GM18868 (cell line): Measurements from ENCODE around the gene ILKAP.

Experiments used
- ATAC-seq: cut with Tn5 transposase; IDR thresholded peaks from one replicate; pipeline ENCODE4 v1.9.1; 2021; ENCODE audit warnings: mild to moderate bottlenecking, moderate library complexity; ENCODE audit not compliant: unreplicated experiment

ILKAP gene

DNA sequence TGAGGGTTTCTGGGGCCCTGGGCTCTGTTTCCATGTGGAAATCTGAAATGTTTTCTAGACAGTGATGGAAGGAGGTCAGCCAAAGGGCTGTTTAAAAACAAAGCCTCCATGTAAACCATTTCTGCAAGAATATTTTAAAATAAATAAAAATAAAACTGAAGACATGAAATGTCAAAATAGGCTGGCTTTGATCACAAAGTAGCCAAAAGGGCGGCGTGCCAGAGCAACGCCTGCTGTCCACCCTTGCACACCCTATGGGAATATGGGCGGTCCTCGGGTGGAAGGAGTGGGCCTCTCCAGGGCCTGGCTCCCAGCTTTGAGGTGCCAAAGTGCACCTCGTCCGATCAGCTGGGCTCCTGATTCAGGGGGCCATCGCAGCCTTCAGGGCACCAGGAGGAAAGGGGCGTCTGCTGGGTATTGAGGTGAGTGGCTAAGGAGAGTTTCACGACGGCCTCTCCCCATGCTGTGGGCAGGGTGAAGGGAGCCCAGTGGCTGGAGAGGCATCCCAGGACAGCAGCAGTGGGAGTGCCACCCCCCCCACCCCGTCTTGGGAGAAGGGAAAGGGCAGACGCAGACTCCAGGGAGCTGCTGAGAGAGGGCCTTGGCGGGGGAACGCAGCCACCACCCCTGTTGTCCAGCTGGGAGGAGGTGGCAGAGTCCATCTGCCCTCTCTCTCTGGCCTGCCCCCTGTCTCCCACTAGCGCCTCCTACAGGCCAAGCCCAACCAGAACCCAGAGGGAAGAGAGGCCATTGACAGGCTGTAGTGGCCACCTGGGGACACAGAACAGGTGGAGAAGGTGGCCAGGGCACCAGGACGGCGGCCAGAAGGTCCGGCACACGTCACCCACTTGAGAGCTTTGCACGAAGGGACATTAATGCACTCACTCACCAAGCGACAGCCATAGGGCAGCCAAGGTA is 50.5 kb downstream of the ILKAP start:
- no peak for ATAC-seq

DNA sequence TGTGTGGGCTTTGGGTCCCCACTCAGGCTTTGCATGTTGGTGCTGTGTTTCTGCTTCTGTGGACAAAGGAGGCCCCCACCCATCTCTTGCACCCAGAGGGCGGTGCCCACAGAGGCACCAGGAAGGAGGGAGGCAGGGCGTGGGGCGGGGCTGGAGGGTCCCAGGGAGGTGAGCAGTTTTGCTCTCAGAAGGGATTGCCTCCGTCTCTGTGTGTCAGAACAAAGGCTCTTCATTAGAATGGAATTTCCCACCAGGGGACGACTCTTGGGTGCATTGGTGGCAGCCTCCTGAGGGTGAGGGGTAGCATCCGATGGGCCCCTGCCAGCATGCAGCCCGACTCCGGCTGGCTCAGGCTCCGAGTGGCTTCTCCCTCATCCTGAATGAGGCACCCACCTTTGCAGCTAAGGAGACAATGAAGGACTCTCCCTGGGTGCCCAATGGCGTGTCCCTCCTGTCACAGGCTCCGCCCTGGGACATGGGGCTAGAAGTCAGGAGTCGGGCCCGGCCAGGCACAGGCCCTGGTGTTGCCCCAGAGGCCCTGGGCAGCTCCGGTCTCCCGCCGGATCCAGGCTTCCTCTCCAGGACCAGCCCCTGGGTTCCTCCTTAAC is 51.8 kb downstream of the ILKAP start:
- no peak for ATAC-seq

DNA sequence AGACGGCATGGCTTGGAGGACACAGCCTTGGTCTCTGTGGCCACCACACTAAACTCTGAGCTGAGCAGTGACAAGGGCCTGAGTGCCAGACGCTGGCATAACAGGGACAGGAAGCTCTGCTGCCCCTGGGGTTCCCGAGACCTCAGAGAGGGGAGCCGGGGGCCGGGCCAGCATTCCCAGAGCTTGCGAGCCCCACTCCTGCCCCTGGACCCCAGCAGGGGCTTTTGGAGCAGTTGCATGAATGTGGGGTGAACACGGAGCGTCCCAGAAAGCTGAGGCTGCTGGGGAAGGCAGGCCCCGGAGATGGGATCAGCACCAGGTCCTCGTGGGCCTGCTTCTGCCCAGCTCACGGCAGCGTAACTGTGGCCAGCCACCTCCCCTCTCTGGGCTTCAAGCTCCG is 52.3 kb downstream of the ILKAP start:
- ATAC-seq: no peak

DNA sequence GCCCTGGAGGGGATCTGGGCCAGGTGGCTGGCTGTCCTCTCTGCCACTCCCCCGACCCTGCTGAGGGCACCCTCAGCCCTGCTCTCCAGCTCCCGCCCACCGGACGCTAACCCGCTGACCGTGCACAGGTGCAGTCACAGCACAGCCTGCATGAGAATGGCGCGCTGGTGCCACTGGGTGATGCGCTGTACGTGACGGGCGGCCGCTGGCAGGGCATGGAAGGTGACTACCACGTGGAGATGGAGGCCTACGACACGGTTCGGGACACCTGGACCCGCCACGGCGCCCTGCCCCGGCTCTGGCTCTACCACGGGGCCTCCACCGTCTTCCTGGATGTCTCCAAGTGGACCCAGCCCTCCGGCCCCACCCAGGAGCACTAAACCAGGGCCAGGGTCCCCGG is 52.8 kb downstream of the ILKAP start:
- no peak for ATAC-seq

DNA sequence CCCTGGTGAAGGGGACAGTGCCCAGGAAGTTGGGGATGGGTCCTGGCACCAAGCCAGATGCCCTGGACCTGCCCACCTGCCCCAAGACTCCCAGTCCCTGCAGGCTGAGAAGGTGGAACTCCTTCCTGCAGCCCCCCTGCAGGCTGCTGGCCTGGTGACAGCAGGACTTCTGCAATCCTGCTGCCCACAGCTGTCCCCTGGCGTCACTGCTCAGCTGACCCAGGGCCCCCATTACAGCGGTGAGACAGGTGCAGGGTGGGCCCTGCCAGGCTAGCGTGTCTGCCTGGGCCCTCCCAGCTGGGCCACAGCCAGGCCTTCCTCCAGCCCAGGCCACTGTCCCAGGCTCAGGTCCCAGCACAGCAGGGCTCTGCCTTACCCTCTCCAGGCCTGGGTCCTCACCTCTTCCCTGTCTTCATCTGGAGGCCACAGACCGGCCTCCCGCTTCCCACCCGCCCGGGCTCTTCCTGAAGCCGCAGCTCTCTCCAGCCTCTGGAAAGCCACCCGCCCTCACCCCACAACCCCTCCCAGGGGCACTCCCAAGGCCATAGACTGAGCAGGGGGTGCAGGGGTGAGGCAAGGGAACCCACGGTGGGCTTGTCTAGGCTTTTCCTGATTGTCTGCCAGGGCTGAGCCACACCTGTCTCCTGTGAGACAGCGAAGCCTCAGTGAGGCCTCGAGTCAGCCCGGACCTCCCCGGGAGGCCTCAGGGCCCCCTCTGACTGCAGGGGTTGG is 53.5 kb downstream of the ILKAP start:
- no peak for ATAC-seq

DNA sequence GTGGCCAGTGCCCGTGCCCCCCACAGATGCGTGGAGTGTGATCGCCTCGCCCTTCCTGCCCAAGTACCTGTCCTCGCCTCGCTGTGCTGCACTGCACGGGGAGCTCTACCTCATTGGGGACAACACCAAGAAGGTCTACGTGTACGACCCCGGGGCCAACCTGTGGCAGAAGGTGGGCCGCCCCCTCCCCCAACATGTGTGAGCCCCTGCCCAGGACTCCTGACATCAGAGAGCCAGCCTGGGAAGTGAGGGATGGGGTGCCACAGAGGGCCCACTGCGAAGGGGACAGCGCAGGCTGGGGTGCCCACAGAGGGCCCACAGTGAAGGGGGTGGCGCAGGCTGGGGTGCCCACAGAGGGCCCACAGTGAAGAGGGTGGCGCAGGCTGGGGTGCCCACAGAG is 54.5 kb downstream of the ILKAP start:
- ATAC-seq: no peak

DNA sequence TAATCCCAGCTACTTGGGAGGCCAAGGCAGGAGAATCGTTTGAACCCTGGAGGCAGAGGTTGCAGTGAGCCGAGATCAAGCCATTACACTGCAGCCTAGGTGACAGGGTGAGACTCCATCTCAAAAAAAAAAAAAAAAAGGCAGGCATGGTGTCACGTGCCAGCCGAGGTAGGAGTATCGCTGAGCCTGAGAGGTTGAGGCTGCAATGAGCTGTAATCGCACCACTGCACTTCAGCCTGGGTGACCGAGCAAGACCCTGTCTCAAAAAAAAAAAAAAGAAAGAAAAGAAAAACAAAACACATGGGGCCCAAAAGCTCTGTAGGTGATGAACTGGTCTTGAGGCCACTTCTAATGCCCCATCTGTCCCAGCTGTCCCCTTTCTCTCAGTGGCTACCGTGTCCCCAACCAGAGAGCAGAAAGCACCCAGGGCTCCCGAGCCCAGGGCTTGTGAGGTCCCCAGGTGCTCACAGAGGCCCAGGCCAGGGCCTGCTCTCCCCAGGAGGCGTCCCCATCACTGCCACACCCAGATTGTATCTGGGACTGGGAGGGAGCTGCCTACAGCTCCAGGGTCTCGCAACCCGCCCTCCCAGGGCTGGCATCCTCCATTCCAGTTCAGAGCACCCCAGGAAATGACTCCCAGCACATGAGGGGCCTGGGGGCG is 56.5 kb downstream of the ILKAP start:
- ATAC-seq: no peak

DNA sequence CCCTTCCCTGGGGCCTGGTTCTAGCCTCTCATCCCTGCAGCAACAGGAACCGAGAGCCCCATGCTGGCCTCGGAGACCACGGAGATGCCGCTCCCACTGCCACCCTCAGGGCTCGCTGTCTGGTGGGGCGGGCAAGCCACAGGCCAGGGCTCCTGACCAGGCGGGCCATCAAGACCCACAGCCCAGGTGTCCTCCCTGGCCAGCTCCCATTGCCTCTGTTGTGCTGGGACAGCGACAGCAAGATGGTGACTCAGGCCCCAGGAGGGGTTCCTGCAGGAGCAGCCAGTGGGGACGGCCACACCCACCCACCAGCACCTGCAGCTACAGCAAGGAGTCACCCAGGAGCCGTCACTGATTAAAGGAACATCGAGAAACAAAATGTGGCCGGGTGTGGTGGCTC is 57.6 kb downstream of the ILKAP start:
- no peak for ATAC-seq

DNA sequence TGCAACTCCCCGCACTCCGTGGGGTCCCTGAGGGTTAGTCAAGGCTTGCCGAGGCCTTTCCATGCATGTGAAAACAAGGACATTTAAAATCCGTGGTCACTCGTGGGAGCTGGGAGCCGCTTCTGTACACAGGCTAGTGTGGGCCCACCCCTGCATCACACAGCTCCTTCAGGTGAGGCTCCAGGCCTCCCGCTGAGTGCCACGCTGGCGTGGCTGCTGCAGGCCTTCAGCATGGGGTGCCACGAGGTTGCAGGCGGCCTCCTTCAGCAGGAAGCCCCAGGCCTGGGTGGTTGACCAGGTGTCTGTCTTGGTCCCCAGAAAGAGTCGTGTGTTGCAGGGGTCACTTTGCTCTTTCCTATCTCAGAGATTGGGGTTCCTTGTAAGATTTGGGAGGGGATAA is 58.4 kb downstream of the ILKAP start:
- no peak for ATAC-seq

DNA sequence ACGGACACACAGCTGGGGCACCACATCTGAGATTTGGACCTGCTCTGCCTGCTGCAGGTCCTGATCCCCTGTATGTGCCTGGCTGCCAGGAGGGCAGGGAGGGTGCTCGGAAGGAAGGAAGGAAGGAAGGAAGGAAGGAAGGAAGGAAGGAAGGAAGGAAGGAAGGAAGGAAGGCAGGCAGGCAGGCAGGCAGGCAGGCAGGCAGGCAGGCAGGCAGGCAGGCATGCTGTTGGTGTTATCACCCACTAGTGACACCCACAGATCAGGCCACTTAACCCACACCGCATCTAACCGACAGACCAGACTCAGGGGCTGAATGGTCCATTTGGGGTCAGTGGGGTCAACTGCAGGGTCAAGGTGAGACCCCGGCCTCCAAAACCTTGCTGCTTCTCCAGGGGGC is 59.2 kb downstream of the ILKAP start:
- ATAC-seq: no peak

DNA sequence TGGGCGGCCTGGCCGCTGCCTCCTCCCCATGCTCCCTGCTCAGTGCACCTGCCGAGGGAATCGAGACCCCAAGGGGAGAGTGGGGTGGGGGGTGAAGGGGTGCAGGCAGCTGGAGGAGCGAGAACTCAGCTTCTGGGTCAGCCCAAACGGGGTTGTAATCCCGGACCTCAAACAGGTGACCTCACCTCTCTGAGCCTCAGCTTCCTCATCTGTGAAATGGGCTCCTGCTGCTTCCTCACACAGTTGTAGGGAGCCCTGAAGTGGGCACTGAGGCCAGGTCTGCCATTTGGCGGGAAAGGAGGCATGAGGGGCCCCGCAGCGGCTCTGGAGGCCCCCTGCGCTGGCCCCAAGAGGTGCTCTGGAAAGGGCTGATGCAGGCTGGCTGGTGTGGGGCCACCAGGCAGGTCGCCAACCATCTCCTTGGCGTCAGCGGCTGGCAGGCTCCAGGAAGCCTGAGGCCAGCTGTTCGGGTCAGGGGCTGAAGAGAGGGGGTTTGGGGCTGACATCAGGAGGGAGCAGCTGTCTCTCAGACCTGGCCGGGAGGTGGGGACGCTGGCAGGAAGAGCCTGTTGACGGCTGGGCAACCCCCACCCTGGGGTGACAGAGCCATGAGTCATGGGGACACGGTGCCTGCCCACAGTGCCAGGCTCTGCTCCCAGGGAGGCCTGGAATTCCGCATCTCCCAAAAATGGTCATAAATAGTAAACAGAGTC is 60.1 kb downstream of the ILKAP start:
- no peak for ATAC-seq

DNA sequence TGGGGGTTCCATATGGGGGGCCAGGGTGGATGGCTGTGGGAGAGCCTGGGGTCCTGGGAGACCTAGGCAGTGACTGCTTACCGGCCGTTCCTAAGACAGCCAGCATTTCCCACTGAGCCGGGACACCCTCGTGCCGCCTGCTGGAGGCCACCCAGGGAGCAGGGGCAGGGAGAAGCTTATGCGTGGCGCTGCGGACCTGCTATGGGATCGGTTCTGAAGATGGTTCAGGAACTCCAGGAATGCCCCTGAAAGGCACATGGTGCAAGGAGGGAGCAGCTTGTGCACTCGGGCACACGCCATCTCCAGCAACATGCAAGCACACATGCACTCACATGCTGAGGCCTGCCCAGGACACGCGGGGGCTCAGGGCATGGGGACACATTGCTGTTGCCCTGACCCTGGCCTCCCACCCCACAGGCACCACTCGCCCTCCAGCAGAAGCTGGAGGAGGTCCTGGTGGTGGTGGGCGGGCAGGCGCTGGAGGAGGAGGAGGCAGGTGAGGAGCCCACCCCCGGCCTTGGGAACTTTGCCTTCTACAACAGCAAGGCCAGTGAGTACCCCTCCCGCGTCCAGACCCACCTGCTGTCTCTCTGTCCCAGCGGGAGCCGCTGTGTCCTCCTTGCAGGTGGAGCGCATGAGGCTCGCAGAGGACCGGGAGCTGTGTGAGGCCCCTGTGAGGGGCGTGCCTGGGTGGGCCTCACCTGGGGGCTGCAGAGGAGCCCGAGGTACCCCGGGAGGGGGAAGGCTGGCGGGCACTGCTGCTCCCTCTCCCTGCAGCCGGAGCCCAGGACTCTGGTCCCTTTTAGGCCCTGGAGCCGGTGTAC is 60.9 kb downstream of the ILKAP start:
- ATAC-seq: no peak

DNA sequence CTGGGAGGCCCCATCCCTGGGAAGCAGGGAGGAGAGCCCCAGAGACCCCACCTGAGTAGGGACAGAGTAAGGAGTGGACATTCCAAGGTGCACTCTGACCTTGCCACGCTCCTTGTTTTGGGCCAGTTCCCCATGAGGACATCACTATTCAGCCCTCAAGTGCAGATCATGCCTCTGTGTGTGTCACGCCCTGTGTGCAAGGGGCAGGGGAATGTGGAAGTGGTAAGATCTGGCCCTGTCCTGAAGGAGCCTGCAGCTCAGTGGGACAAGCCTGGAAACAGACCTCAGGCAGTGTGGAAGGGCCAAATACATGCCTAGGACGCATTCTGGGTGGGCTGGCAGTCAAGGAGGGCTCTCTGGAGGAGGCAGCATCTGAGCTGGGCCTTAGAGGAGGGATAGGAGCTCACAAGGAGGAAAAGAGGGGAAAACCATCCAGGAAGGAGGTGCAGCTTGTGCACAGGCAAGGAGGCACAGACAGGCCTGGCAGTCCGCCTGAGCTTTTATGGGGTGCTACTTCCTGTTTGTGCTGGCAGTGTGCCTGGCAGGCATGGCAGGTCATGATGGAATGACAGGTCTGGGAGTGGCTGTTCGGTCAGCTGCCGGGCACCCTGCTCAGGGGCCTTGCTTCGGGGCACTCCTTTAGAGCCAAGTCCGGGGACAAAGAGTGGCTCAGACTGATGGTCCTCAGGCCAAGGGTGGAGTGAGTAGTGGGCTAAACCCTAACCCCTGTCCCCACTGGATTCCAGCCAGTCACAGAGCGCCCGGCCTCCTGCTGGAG is 61.8 kb downstream of the ILKAP start:
- no peak for ATAC-seq

DNA sequence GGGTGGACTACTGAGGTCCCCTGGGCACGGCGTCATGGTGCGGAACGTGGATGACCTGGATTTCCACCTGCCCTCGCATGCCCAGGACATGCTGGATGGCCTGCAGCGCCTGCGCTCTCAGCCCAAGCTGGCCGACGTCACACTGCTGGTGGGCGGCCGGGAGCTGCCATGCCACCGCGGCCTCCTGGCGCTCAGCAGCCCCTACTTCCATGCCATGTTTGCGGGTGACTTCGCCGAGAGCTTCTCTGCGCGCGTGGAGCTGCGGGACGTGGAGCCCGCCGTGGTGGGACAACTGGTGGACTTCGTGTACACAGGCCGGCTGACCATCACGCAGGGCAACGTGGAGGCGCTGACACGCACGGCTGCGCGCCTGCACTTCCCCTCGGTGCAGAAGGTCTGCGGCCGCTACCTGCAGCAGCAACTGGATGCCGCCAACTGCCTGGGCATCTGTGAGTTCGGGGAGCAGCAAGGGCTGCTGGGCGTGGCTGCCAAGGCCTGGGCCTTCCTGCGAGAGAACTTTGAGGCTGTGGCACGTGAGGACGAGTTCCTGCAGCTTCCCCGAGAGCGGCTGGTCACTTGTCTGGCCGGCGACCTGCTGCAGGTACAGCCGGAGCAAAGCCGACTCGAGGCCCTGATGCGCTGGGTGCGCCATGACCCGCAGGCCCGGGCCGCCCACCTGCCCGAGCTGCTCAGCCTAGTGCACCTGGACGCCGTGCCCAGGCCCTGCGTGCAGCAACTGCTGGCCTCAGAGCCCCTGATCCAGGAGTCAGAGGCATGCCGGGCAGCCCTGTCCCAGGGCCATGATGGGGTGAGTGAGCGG is 62.6 kb downstream of the ILKAP start:
- no peak for ATAC-seq

DNA sequence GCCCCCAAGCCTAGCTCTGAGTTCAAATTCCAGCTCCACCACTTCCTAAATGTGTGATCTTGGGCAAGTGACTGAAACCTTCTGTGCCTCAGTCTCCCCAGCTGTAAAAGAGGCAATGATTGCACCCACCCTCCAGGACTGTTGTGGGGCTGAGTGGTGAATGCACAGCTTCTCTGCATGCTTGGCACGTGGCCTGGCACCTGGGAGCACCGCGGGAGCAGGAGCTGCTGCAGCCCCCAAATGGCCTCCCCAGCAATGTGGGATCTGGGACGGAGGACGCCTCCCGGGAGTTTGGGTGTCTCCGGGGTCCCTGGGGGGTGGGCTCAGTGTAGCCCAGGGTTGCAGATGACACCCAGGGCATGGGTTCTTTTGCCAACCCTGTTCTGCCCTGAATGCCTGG is 63.5 kb downstream of the ILKAP start:
- ATAC-seq: no peak

DNA sequence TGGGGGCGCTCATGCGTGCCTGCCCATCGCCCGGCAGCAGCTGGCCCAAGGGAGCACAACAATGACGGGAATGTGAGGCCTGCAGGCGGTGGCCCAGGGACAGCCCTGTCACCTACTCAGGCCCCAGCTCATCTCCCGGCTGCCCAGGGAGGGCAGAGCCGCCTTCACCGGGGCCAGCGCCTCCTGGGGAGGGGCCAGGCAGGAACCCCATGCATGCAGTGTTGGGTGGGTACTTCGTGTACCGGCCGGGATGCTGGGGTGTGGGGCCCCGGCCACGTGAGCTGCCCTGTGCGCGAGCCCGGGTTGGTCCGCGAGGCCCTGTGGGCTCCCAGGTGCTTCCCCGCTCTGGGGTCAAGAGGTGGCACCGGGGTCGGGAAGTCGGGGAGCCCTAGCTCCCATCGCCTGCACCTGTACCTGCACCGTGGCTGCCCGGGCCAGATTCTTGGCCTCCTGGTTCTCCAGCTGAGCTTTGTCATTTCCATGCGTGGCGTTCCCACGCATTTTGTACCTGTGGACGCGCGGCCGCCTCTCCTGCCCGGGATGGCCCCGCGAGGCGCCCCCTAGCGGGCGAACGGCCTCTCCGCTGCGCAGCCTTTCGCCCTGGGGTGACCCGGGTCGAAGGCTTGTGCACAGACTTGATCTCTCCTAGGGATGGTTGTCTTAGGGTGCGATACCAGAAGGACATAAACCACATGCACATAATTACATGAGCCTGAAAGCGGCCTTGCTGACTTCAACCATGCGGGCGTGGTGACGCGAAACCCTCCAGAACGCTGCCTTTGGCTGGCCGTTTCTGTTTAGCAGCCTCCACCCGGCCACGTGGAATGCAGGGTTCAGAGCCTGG is 64.1 kb downstream of the ILKAP start:
- ATAC-seq: no peak
